Measurements from ENCODE around the gene TSHR. TPM values are rescaled to one million over a fixed set of nuclear protein-coding genes. Genes with fewer than 3 reads are reported as not detected.
"Not testable (repeated sequence)": the region's sequence is repeated elsewhere in the genome, so short reads cannot be mapped to it uniquely, and the experiment has no call there.

TSHR gene
- total RNA-seq, 1 donor from 2014 or later: not detected

GRCh38 chr14:81103443-81103842 lies 148.0 kb downstream of the TSHR start:
- no peak for DNase-seq (ENCODE audit: low read depth)
- TF ChIP-seq, protein P1, sequence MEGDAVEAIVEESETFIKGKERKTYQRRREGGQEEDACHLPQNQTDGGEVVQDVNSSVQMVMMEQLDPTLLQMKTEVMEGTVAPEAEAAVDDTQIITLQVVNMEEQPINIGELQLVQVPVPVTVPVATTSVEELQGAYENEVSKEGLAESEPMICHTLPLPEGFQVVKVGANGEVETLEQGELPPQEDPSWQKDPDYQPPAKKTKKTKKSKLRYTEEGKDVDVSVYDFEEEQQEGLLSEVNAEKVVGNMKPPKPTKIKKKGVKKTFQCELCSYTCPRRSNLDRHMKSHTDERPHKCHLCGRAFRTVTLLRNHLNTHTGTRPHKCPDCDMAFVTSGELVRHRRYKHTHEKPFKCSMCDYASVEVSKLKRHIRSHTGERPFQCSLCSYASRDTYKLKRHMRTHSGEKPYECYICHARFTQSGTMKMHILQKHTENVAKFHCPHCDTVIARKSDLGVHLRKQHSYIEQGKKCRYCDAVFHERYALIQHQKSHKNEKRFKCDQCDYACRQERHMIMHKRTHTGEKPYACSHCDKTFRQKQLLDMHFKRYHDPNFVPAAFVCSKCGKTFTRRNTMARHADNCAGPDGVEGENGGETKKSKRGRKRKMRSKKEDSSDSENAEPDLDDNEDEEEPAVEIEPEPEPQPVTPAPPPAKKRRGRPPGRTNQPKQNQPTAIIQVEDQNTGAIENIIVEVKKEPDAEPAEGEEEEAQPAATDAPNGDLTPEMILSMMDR (conservative IDR thresholded peaks at IDR 0.05; ENCODE audit: low read depth, low read length): no peak

DNA sequence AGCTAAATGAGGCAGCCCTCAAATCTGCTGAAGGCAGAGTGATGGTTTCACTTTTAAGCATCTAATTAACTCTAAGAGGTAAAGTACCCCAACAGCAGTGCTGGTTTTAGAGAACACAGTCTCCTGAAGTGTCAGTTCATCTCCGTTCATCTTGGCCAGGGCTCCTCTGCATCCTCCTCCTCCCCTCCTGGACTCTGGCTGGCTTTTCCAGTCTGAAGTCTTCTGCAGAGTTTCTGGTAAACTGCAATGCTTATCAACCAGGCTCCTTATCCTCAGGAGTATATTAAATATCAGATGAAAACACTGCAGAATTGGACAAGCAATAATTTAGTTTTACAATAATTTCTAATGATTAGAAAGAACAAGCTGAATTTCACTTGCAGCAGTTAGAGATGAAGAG lies 150.0 kb downstream of the TSHR start:
- TF ChIP-seq, protein P1 (conservative IDR thresholded peaks at IDR 0.05; ENCODE audit: low read depth, low read length): no peak
- DNase-seq (ENCODE audit: low read depth): no peak

More at GRCh38 chr14:81103443-81103842, 148.0 kb downstream of the TSHR start:
- H3K4me3 ChIP-seq (ENCODE audit: low read depth, low read length): no peak overlapping the region

DNA sequence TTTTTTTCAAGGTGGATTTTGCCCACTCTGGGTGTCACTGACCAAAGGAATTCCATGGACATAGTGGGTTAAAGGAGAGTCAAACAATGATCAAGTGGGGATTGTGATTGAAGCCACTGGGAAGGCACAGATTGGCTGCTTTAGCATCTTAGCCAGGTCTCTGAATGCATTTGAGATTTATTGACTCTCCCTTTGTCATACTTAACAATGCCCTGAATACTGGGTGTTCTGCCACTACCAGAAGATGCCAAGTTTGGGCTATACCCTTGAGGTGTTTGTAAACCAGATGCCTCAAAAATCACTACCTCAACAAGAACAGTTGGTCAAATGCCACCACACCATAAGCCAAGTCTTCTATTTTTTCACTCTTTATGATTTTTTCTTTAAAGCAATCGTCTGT lies 150.5 kb downstream of the TSHR start:
- TF ChIP-seq, protein P1 (conservative IDR thresholded peaks at IDR 0.05; ENCODE audit: low read depth, low read length): no peak
- no peak for DNase-seq (ENCODE audit: low read depth)
- H3K4me3 ChIP-seq (ENCODE audit: low read depth, low read length): no peak overlapping the region

More for the DNA sequence above, 150.0 kb downstream of the TSHR start:
- H3K4me3 ChIP-seq (ENCODE audit: low read depth, low read length): no peak overlapping the region

- TF ChIP-seq, protein P1 (conservative IDR thresholded peaks at IDR 0.05; ENCODE audit: low read depth, low read length): no peak
- DNase-seq (ENCODE audit: low read depth): no peak
- H3K4me3 ChIP-seq (ENCODE audit: low read depth, low read length): no peak overlapping the region
Measured at GRCh38 chr14:81110186-81110585, 154.8 kb downstream of the TSHR start.

DNA sequence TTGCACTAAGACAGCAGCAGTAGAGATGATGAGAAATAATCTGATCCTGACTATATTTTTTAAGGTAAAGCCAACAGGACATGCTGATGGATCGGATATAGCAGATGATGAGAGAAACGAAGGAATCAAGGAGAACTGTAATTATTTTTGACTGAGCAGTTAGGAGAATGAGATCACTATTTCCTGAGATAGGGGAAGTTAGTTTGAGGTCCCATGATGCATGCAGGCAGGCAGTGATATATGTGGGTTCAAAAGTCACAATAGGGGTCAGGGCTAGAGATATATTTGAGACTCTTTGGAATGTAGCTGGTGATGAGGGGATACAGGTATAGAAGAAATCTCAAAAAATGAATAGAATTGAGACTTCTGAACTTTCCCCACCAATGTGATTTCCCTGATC lies 157.8 kb downstream of the TSHR start:
- DNase-seq (ENCODE audit: low read depth): no peak
- H3K4me3 ChIP-seq (ENCODE audit: low read depth, low read length): no peak overlapping the region
- TF ChIP-seq, protein P1 (conservative IDR thresholded peaks at IDR 0.05; ENCODE audit: low read depth, low read length): no peak

DNA sequence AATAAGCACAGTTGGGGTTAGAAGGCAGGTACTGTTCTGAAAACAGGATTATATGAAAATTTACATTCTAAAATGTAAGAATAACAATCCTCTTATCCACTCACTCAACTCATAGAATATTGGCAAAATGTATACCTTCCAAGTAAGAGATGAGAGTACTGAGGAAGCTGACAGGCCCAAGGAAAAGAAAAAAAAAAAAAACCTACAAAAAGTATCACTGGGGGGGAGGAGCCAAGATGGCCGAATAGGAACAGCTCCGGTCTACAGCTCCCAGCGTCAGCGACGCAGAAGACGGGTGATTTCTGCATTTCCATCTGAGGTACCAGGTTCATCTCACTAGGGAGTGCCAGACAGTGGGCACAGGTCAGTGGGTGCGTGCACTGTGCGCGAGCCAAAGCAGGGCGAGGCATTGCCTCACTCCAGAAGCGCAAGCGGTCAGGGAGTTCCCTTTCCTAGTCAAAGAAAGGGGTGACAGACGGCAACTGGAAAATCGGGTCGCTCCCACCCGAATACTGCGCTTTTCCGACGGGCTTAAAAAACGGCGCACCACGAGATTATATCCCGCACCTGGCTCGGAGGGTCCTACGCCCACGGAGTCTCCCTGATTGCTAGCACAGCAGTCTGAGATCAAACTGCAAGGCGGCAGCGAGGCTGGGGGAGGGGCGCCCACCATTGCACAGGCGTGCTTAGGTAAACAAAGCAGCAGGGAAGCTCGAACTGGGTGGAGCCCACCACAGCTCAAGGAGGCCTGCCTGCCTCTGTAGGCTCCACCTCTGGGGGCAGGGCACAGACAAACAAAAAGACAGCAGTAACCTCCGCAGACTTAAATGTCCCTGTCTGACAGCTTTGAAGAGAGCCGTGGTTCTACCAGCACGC lies 158.8 kb downstream of the TSHR start:
- not testable (repeated sequence) for DNase-seq (ENCODE audit: low read depth); H3K4me3 ChIP-seq (ENCODE audit: low read depth, low read length)

DNA sequence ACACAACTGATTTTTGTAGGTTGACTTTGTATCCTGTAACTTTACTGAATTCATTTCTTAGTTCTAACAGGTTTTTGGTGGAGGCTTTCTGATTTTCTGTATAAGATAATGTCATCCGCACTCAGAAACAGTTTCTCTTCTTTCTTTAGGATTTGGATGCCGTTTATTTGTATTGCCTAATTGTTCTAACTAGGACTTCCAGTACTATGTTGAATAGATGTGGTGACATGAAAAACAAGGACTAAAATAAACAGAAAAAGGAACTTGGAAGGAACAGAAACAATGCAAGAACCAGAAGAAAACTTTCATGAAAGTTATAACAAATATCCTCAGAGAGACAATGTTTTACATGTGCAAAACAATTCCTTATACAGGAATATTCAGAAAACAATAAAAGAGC lies 165.1 kb downstream of the TSHR start:
- no peak for DNase-seq (ENCODE audit: low read depth)
- TF ChIP-seq, protein P1 (conservative IDR thresholded peaks at IDR 0.05; ENCODE audit: low read depth, low read length): no peak
- H3K4me3 ChIP-seq (ENCODE audit: low read depth, low read length): no peak overlapping the region

Data from epithelial cell of proximal tubule (primary cell).